ENCODE data around the gene ACTL6A. TPM values are rescaled to one million over a fixed set of nuclear protein-coding genes. Genes with fewer than 3 reads are reported as not detected.

The ACTL6A gene
- total RNA-seq, 4 donors from 2014 or later, result 40.8 to 72.2 (median 49.8) TPM

DNA sequence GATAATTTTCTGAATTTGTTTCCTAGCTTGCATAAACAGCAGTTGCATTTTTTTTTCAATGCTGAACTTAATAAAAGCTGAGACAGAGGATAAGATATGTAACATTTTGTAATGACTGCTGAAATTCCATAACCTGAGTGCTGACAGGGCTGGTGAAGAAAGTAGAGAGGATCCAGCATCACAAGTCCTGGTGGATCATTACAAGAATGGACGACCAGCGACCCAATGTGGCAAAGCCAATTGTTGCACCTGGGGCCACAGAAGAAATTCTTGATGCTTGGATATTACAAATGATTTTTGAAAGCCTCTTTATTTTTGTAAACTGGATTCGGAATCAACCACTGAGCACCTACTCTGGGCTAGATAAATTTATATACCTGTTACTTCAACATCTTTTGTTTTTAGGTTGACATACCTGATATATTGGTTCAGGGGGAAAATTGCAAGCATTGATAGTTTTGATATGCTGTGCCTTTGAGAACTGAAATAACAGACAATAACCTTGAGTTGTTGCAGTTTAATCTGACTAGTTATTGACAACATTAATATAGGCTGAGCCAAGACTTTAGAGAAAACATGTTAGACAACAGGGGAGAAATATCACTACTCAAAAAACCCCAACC lies 3.9 kb upstream of the ACTL6A start:
- Histone ChIP-seq H3K27me3 (no peaks in the 10 kb centered on the region), H3K4me1 (peaks cover 2 to 3% of the 10 kb centered on the region in 2 donors), H3K27ac (no peak overlapping the region), H3K4me3 (replicated peaks in 1 of 3) (no peak overlapping the region), H3K36me3 (no peaks in the 10 kb centered on the region), H3K9me3 (no peaks in the 10 kb centered on the region)
- intact Hi-C loops (cut with DNase I), result loop anchor here (10.0 kb wide), 1 partner anchor 134 kb away; no protein-coding TSS in a partner anchor
- TF ChIP-seq CTCF (IDR thresholded peaks at IDR 0.05), result peak; percentile 14 to 80 (median 62)
- no peak for TF ChIP-seq POLR2A (IDR thresholded peaks at IDR 0.05)
- 1 to 3% methylated on average over 3 of the region's 3 CpGs for WGBS, 2 donors
- DNase-seq, result peak; percentile 49 to 58

DNA sequence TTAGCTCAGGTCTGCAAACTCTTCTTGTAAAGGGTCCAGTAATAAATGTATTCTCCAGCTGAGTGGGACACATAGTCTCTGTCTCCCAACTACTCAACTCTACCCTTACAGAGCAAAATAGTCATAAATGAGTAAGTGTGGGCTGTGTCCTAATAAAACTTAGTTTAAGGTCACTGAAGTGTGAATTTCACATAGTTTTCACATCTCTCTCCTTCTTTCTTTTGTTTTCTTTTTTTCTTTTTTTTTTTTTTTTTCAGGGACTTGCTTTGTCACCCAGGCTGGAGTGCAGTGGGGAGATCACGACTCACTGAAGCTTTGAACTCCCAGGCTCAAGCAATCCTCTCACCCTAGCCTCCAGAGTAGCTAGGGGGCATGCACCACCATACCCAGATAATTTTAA lies 1.9 kb upstream of the ACTL6A start:
- Histone ChIP-seq H3K27me3 (no peaks in the 10 kb centered on the region), H3K27ac (no peak overlapping the region), H3K4me1 (peaks cover 6 to 8% of the 10 kb centered on the region in 2 donors), H3K4me3 (replicated peaks in 1 of 3) (no peak overlapping the region), H3K36me3 (no peaks in the 10 kb centered on the region), H3K9me3 (no peaks in the 10 kb centered on the region)
- intact Hi-C loops (cut with DNase I), result no loop called here
- no peak for TF ChIP-seq POLR2A (IDR thresholded peaks at IDR 0.05)
- DNase-seq, result no peak
- 83 to 87% methylated on average over 1 of the region's 1 CpG for WGBS, 2 donors

- Histone ChIP-seq H3K27ac (peak overlapping the region; percentile 28 to 78 (median 57)), H3K4me1 (peaks cover 6 to 8% of the 10 kb centered on the region in 2 donors), H3K27me3 (no peaks in the 10 kb centered on the region), H3K9me3 (no peaks in the 10 kb centered on the region), H3K4me3 (replicated peaks in 1 of 3) (peak overlapping the region; percentile 63 to 84 (median 74)), H3K36me3 (no peaks in the 10 kb centered on the region)
- TF ChIP-seq CTCF (IDR thresholded peaks at IDR 0.05) (peak in 5 of 6 experiments; percentile 51 to 70 (median 59)), POLR2A (IDR thresholded peaks at IDR 0.05) (no peak)
- 0 to 1% methylated on average over 11 to 20 of the region's 40 CpGs for WGBS, 2 donors
- peak; percentile 68 to 75 for DNase-seq
- intact Hi-C loops (cut with DNase I), result no loop called here
These were observed 601 bp downstream of the ACTL6A start for GRCh38 chr3:179563271-179563783.

DNA sequence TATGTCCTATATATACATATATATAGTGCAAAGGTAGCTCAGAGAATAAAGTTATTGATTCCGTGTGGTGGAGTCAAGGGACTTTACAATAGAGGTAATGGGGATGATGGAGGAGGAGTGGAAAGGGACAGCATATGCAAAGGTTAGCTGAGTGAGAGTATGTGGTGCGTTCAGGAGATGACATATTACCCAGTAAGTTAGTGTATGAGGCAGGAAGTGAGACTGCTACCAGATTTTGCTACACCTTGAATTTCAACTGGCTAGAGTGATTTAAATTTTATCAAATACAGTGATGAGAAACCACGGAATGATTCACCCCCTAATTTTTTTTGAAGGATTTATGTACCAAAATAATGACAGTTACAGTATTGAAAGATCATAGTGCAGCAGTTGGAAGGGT lies 2.8 kb downstream of the ACTL6A start:
- DNase-seq, result no peak
- H3K4me3 ChIP-seq (replicated peaks in 1 of 3), result no peak overlapping the region
- H3K4me1 ChIP-seq, result peaks cover 6 to 8% of the 10 kb centered on the region in 2 donors
- intact Hi-C loops (cut with DNase I), result no loop called here
- H3K9me3 ChIP-seq, result no peaks in the 10 kb centered on the region
- no peaks in the 10 kb centered on the region for H3K36me3 ChIP-seq
- H3K27ac ChIP-seq, result no peak overlapping the region
- 87 to 89% methylated on average over 3 of the region's 3 CpGs for WGBS, 2 donors
- no peaks in the 10 kb centered on the region for H3K27me3 ChIP-seq
- TF ChIP-seq POLR2A (IDR thresholded peaks at IDR 0.05) (no peak), CTCF (IDR thresholded peaks at IDR 0.05) (no peak)

DNA sequence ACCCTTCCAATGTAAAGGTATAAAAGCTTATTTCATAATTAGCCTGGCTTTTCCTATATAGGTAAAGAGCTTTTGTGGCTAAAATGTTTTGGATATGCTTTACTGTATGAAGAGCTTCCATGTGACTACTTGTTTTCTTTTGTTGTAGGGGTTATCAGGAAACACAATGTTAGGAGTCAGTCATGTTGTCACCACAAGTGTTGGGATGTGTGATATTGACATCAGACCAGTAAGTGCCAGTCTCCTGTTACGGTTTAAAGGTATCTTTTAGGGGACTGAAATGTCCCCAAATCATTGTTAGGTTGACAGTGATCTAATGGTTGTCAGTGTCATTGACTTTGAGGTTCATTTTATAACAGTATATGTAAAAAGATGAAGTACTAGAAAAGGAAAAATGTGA lies 18.3 kb downstream of the ACTL6A start:
- WGBS, 2 donors, result 93 to 100% methylated on average over 1 of the region's 1 CpG
- no peaks in the 10 kb centered on the region for H3K9me3 ChIP-seq
- intact Hi-C loops (cut with DNase I), result no loop called here
- no peak overlapping the region for H3K4me3 ChIP-seq (replicated peaks in 1 of 3)
- DNase-seq, result no peak
- H3K27ac ChIP-seq, result no peak overlapping the region
- no peaks in the 10 kb centered on the region for H3K4me1 ChIP-seq
- H3K27me3 ChIP-seq, result no peaks in the 10 kb centered on the region
- TF ChIP-seq POLR2A (IDR thresholded peaks at IDR 0.05), result no peak
- no peak for TF ChIP-seq CTCF (IDR thresholded peaks at IDR 0.05)
- peaks cover 10 to 47% of the 10 kb centered on the region in 2 donors for H3K36me3 ChIP-seq

Measured in thyroid gland (tissue), 4 donors.